ENCODE results near the gene CDC73. TPM values are rescaled to one million over a fixed set of nuclear protein-coding genes. Genes with fewer than 3 reads are reported as not detected.

CDC73 gene
- total and polyA plus RNA-seq, 2 donors (not counting 3 experiments of a cell fraction or from before 2014, with no cell fraction given) = 9.9 to 55.8 TPM

- Histone ChIP-seq H3K9me3 (replicated peaks; ENCODE audit: control insufficient read depth, insufficient read depth, low read length) (no peaks in the 10 kb centered on the region), H3K4me3 (replicated peaks in 1 of 3; ENCODE audit: insufficient read depth in 1 of 3, low read depth in 1 of 3, low read length in 3 of 3) (no peak overlapping the region), H3K9me1 (replicated peaks; ENCODE audit: control insufficient read depth, extremely low read depth, insufficient read depth, low read length) (no peaks in the 10 kb centered on the region), H3K9ac (replicated peaks; ENCODE audit: extremely low read depth, insufficient read depth, low read length) (no peak overlapping the region), H3K4me2 (ENCODE audit: insufficient read depth, low read length) (no peak overlapping the region), H3K27me3 (ENCODE audit: control insufficient read depth in 2 of 2, insufficient read depth in 2 of 2, low read length in 2 of 2) (no peaks in the 10 kb centered on the region), H3K79me2 (ENCODE audit: control insufficient read depth, insufficient read depth, low read length) (no peaks in the 10 kb centered on the region), H3K36me3 (ENCODE audit: control insufficient read depth in 2 of 2, extremely low read depth in 1 of 2, insufficient read depth in 2 of 2, low read length in 2 of 2) (no peaks in the 10 kb centered on the region), H3K27ac (ENCODE audit: insufficient read depth, low read depth, low read length) (no peak overlapping the region), H2AFZ (ENCODE audit: low read depth, low read length) (no peak overlapping the region), H3K4me1 (ENCODE audit: control insufficient read depth, extremely low read depth, insufficient read depth, low read length) (no peaks in the 10 kb centered on the region), H4K20me1 (replicated peaks; ENCODE audit: control insufficient read depth, extremely low read depth, insufficient read depth, low read length) (no peaks in the 10 kb centered on the region)
- TF ChIP-seq GATA2 (IDR thresholded peaks at IDR 0.05; ENCODE audit: insufficient read depth, insufficient read length, low read depth, low read length) (no peak), JUN (IDR thresholded peaks at IDR 0.05; ENCODE audit: borderline replicate concordance, insufficient read depth, insufficient read length, low read depth) (no peak), EZH2 (IDR thresholded peaks at IDR 0.05; ENCODE audit: borderline replicate concordance, low read depth, low read length, severe bottlenecking) (no peak), MYC (IDR thresholded peaks at IDR 0.05; ENCODE audit: low read depth, low read length) (no peak), POLR2AphosphoS5 (IDR thresholded peaks at IDR 0.05; ENCODE audit: insufficient read depth, low read depth, low read length) (no peak), FOS (IDR thresholded peaks at IDR 0.05; ENCODE audit: borderline replicate concordance, insufficient read depth, low read length) (no peak), POLR2A (IDR thresholded peaks at IDR 0.05; ENCODE audit: low read depth, low read length) (no peak)
- TF ChIP-seq, protein P1, sequence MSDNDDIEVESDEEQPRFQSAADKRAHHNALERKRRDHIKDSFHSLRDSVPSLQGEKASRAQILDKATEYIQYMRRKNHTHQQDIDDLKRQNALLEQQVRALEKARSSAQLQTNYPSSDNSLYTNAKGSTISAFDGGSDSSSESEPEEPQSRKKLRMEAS (IDR thresholded peaks at IDR 0.05; ENCODE audit: insufficient read depth, insufficient read length) = no peak
- TF ChIP-seq, protein P2, sequence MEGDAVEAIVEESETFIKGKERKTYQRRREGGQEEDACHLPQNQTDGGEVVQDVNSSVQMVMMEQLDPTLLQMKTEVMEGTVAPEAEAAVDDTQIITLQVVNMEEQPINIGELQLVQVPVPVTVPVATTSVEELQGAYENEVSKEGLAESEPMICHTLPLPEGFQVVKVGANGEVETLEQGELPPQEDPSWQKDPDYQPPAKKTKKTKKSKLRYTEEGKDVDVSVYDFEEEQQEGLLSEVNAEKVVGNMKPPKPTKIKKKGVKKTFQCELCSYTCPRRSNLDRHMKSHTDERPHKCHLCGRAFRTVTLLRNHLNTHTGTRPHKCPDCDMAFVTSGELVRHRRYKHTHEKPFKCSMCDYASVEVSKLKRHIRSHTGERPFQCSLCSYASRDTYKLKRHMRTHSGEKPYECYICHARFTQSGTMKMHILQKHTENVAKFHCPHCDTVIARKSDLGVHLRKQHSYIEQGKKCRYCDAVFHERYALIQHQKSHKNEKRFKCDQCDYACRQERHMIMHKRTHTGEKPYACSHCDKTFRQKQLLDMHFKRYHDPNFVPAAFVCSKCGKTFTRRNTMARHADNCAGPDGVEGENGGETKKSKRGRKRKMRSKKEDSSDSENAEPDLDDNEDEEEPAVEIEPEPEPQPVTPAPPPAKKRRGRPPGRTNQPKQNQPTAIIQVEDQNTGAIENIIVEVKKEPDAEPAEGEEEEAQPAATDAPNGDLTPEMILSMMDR (IDR thresholded peaks at IDR 0.05; ENCODE audit: extremely low read depth in 1 of 2, insufficient read depth in 1 of 2, low read depth in 1 of 2, low read length in 2 of 2) = no peak
- FAIRE-seq = no peak
- no TSS peak for BruUV-seq (replicated peaks)
- ChIA-PET POLR2A (no interaction called here), CTCF (no interaction called here)
- intact Hi-C loops (cut with micrococcal nuclease) (no loop called here), dilution Hi-C loops (cut with MboI; ENCODE audit: extremely low pct_ligation_motif_present, low sequenced_read_pairs) (no loop called here)
- no peak for DNase-seq (ENCODE audit: low read depth, low spot score)
Observed at GRCh38 chr1:193281894-193282293, 160.1 kb downstream of the CDC73 start.
